Lung (tissue), 12 donors: ENCODE measurements around the gene TFAP2A. TPM values are rescaled to one million over a fixed set of nuclear protein-coding genes. Genes with fewer than 3 reads are reported as not detected.

Source experiments
- ATAC-seq: fragments of 200-7000 bp; cut with Tn5 transposase; one replicate; pipeline ENCODE4 v1.9.1; 2020; ENCODE audit warnings: moderate number of reproducible peaks; ENCODE audit not compliant: insufficient read depth, low FRiP score
- DNase-seq, 3 donors: peaks; one replicate each; pipeline ENCODE4 v3.0.0-alpha.2; 2013 to 2017
- H3K27ac ChIP-seq, 2 donors: one replicate each; pipeline ENCODE4 v1.5.1; 2013; ENCODE audit warnings: mild to moderate bottlenecking in 2 of 2, moderate library complexity in 2 of 2, control low read depth in 1 of 2, inconsistent platforms in 1 of 2, low read depth in 1 of 2, low read length in 1 of 2
- H3K27me3 ChIP-seq, 3 donors: one replicate each; pipeline ENCODE4 v1.5.1; 2013; ENCODE audit warnings: low read length in 2 of 3; ENCODE audit not compliant: control insufficient read depth in 3 of 3, insufficient read depth in 3 of 3
- H3K36me3 ChIP-seq, 4 donors: one replicate each; pipeline ENCODE4 v1.5.1; 2013; ENCODE audit warnings: low read length in 4 of 4, mild to moderate bottlenecking in 1 of 4, moderate library complexity in 1 of 4; ENCODE audit not compliant: control insufficient read depth in 4 of 4, insufficient read depth in 4 of 4
- H3K4me1 ChIP-seq, 5 donors: one replicate each; pipeline ENCODE4 v1.5.1; 2013; ENCODE audit warnings: low read length in 5 of 5, mild to moderate bottlenecking in 2 of 5, moderate library complexity in 1 of 5; ENCODE audit not compliant: control insufficient read depth in 5 of 5, insufficient read depth in 5 of 5
- H3K4me3 ChIP-seq: one replicate; pipeline ENCODE4 v1.5.1; 2013; ENCODE audit warnings: mild to moderate bottlenecking, control low read depth, moderate library complexity
- H3K9ac ChIP-seq, 2 donors: one replicate each; pipeline ENCODE4 v1.5.1; 2013; ENCODE audit warnings: low read length in 2 of 2, control low read depth in 1 of 2; ENCODE audit not compliant: insufficient read depth in 1 of 2
- H3K9me3 ChIP-seq, 4 donors: one replicate each; pipeline ENCODE4 v1.5.1; 2013; ENCODE audit warnings: low read length in 3 of 4, mild to moderate bottlenecking in 1 of 4, moderate library complexity in 1 of 4; ENCODE audit not compliant: control insufficient read depth in 4 of 4, insufficient read depth in 3 of 4
- CTCF ChIP-seq: IDR thresholded peaks from 2 replicates; pipeline ENCODE4 v1.5.1; 2012; ENCODE audit warnings: mild to moderate bottlenecking; ENCODE audit errors: control extremely low read depth, extremely low read depth
- WGBS, 2 donors: extraction: QIAGEN DNeasy Blood & Tissue Kit; methylation state at CpG; one replicate each; pipeline ENCODE4 v1.1.7; 2013; 5-methylcytosine and 5-hydroxymethylcytosine counted together
- polyA plus RNA-seq, 2 donors: library from polyadenylated mRNA; stranded (reverse); fragments of 200-250 nt; gene quantifications; one replicate each; pipeline ENCODE4 v1.2.1, GENCODE V29; 2013
- total RNA-seq, 2 donors: library from RNA; depleted of rRNA in 1 of 2; stranded (reverse); fragments of >200 nt in 1 of 2; gene quantifications; one replicate each; pipeline ENCODE4 v1.2.1, GENCODE V29; 2014 to 2021
- donor health status: control.
- donor health status: control.
- donor health status: Bipolar disorder and iron deficiency.
- donor health status: healthy.
- donor health status: DM: yes; HTN: yes; CAD: no.

TFAP2A gene
- total and polyA plus RNA-seq, 4 donors = 0.14 to 2.7 (median 0.64) TPM

GRCh38 chr6:10384091-10384609, 30.7 kb downstream of the TFAP2A start:
- no peak for TF ChIP-seq CTCF
- 7 to 9% methylated on average over 9 of the region's 9 CpGs for WGBS, 2 donors
- Histone ChIP-seq H3K4me3 (no peak overlapping the region), H3K27ac (no peak overlapping the region), H3K36me3 (no peaks in the 10 kb centered on the region), H3K9me3 (peaks cover 0 to 15% (median 0%) of the 10 kb centered on the region in 4 donors), H3K9ac (no peak overlapping the region), H3K27me3 (peaks cover 22 to 95% (median 91%) of the 10 kb centered on the region in 3 donors), H3K4me1 (peaks cover 0 to 10% (median 0%) of the 10 kb centered on the region in 5 donors)
- DNase-seq = peak in 1 of 3 donors; percentile 12
- ATAC-seq = no peak

GRCh38 chr6:10383331-10384090, 31.4 kb downstream of the TFAP2A start:
- Histone ChIP-seq H3K9me3 (peaks cover 0 to 13% (median 0%) of the 10 kb centered on the region in 4 donors), H3K36me3 (no peaks in the 10 kb centered on the region), H3K9ac (no peak overlapping the region), H3K4me1 (peaks cover 0 to 10% (median 0%) of the 10 kb centered on the region in 5 donors), H3K27me3 (peaks cover 22 to 95% (median 89%) of the 10 kb centered on the region in 3 donors), H3K4me3 (peak overlapping the region; percentile 8), H3K27ac (no peak overlapping the region)
- TF ChIP-seq CTCF = no peak
- DNase-seq (peak in 2 of 3 donors; percentile 8 to 24), ATAC-seq (no peak)
- WGBS, 2 donors = 3 to 4% methylated on average over 48 of the region's 48 CpGs

- Histone ChIP-seq H3K27ac (no peak overlapping the region), H3K36me3 (no peaks in the 10 kb centered on the region), H3K4me1 (peaks cover 0 to 10% (median 0%) of the 10 kb centered on the region in 5 donors), H3K27me3 (peaks cover 22 to 94% (median 85%) of the 10 kb centered on the region in 3 donors), H3K9ac (no peak overlapping the region), H3K4me3 (no peak overlapping the region), H3K9me3 (peaks cover 0 to 12% (median 0%) of the 10 kb centered on the region in 4 donors)
- no peak for DNase-seq
- WGBS, 2 donors = 7 to 11% methylated on average over 22 of the region's 22 CpGs
- TF ChIP-seq CTCF = no peak
- no peak for ATAC-seq
These were observed 32.0 kb downstream of the TFAP2A start for GRCh38 chr6:10382728-10383330.
